GM23248 (cell line): ENCODE data around the gene OR4D11.

ENCODE experiments used
- EZH2 ChIP-seq: fragments of 200-600 bp; sonication (generic); IDR thresholded peaks from 2 replicates; pipeline ENCODE4 v1.6.1; 2018; ENCODE audit warnings: antibody characterized with exemption, mild to moderate bottlenecking; ENCODE audit not compliant: insufficient read depth, poor library complexity, severe bottlenecking
- EZH2phosphoT487 ChIP-seq: fragments of 200-600 bp; sonication (generic); IDR thresholded peaks from 2 replicates; pipeline ENCODE4 v1.6.1; 2018; ENCODE audit warnings: antibody characterized with exemption, moderate library complexity, mild to moderate bottlenecking, low read depth; ENCODE audit not compliant: insufficient read depth

DNA sequence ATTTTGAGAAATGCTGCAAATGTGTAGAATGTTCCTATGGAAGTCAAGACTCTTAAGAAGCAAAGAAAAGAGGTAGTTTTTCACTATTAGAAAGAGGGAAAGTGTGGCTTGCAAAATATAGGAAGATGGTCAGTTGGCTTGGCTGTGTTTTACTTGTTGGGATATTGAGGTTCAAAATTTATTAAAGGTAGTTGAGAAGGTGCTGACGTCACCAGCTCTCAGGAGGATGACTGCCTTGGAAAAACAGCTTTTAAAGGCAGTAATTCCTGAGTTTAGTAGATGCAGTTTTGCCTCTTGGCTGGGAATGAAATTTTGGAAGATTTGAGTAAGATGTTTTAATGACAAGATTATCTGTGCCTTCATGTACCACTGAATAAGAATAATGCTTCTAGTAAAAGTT lies 8.3 kb downstream of the OR4D11 start:
- TF ChIP-seq EZH2 (no peak), EZH2phosphoT487 (no peak)
